Trophoblast cell (in vitro differentiated cells and primary cell): ENCODE results near the gene TGM3.

Experiments used
- DNase-seq, 2 donors: peaks; one replicate each; pipeline ENCODE4 v3.0.0-alpha.2; 2016
- H2AFZ ChIP-seq: 2 replicates; pipeline ENCODE4 v1.6.1; 2013; ENCODE audit warnings: low read length, moderate library complexity, mild to moderate bottlenecking; ENCODE audit not compliant: insufficient read depth, poor library complexity
- H2AK5ac ChIP-seq: 2 replicates; pipeline ENCODE4 v1.6.1; 2013; ENCODE audit warnings: mild to moderate bottlenecking, low read length
- H2BK120ac ChIP-seq: 2 replicates; pipeline ENCODE4 v1.6.1; 2013; ENCODE audit warnings: low read length, mild to moderate bottlenecking, moderate library complexity; ENCODE audit not compliant: insufficient read depth, poor library complexity
- H2BK12ac ChIP-seq: 2 replicates; pipeline ENCODE4 v1.6.1; 2013; ENCODE audit warnings: mild to moderate bottlenecking, low read length, moderate library complexity
- H2BK5ac ChIP-seq: 2 replicates; pipeline ENCODE4 v1.6.1; 2013; ENCODE audit warnings: low read length, low read depth, moderate library complexity, mild to moderate bottlenecking; ENCODE audit not compliant: poor library complexity
- H3K14ac ChIP-seq: 2 replicates; pipeline ENCODE4 v1.6.1; 2013; ENCODE audit warnings: mild to moderate bottlenecking, low read length
- H3K18ac ChIP-seq: 2 replicates; pipeline ENCODE4 v1.6.1; 2013; ENCODE audit warnings: mild to moderate bottlenecking, low read length
- H3K23ac ChIP-seq: 2 replicates; pipeline ENCODE4 v1.6.1; 2013; ENCODE audit warnings: low read length
- H3K27ac ChIP-seq: 2 replicates; pipeline ENCODE4 v1.5.1; 2013; ENCODE audit warnings: low read depth, mild to moderate bottlenecking, inconsistent platforms, low read length, moderate library complexity
- H3K27me3 ChIP-seq: 2 replicates; pipeline ENCODE4 v1.6.1; 2013; ENCODE audit warnings: inconsistent platforms, mild to moderate bottlenecking, low read length, moderate library complexity; ENCODE audit not compliant: insufficient read depth
- H3K36me3 ChIP-seq, 2 experiments: 1 replicate in 1 of 2; 2 replicates in 1 of 2; pipeline ENCODE4 v1.6.1; 2013; ENCODE audit warnings: low read length in 2 of 2, mild to moderate bottlenecking in 2 of 2, moderate library complexity in 1 of 2; ENCODE audit not compliant: insufficient read depth in 2 of 2, control insufficient read depth in 1 of 2
- H3K4ac ChIP-seq: 2 replicates; pipeline ENCODE4 v1.6.1; 2013; ENCODE audit warnings: low read depth, mild to moderate bottlenecking, low read length, moderate library complexity
- H3K4me1 ChIP-seq, 2 experiments: 1 replicate in 1 of 2; 2 replicates in 1 of 2; pipeline ENCODE4 v1.6.1; 2013; ENCODE audit warnings: low read length in 2 of 2, mild to moderate bottlenecking in 2 of 2, moderate library complexity in 1 of 2; ENCODE audit not compliant: insufficient read depth in 2 of 2, control insufficient read depth in 1 of 2
- H3K4me2 ChIP-seq: 2 replicates; pipeline ENCODE4 v1.6.1; 2013; ENCODE audit warnings: inconsistent platforms, mild to moderate bottlenecking, low read length, moderate library complexity
- H3K4me3 ChIP-seq: 2 replicates; pipeline ENCODE4 v1.5.1; 2013; ENCODE audit warnings: mild to moderate bottlenecking, low read depth, low read length, inconsistent platforms
- H3K79me1 ChIP-seq: one replicate; pipeline ENCODE4 v1.6.1; 2013; ENCODE audit warnings: low read length
- H3K79me2 ChIP-seq: 2 replicates; pipeline ENCODE4 v1.6.1; 2013; ENCODE audit warnings: low read length, mild to moderate bottlenecking; ENCODE audit not compliant: control insufficient read depth, insufficient read depth, poor library complexity
- H3K9ac ChIP-seq: 2 replicates; pipeline ENCODE4 v1.6.1; 2013; ENCODE audit warnings: mild to moderate bottlenecking, low read length
- H3K9me3 ChIP-seq: 2 replicates; pipeline ENCODE4 v1.6.1; 2013; ENCODE audit warnings: low read depth, mild to moderate bottlenecking, control low read depth, inconsistent platforms, low read length; ENCODE audit not compliant: insufficient read depth
- H4K12ac ChIP-seq: 2 replicates; pipeline ENCODE4 v1.6.1; 2013; ENCODE audit warnings: low read depth, mild to moderate bottlenecking, low read length, moderate library complexity
- H4K8ac ChIP-seq: 2 replicates; pipeline ENCODE4 v1.6.1; 2013; ENCODE audit warnings: low read depth, mild to moderate bottlenecking, low read length, moderate library complexity
- H4K91ac ChIP-seq: one replicate; pipeline ENCODE4 v1.6.1; 2013; ENCODE audit warnings: low read depth, mild to moderate bottlenecking, low read length, moderate library complexity
- WGBS: extraction: QIAGEN DNeasy Blood & Tissue Kit; methylation state at CpG from one replicate; pipeline ENCODE4 v1.1.7; 2013; ENCODE audit warnings: missing lambda C conversion rate; ENCODE audit not compliant: insufficient read length, insufficient coverage; ENCODE audit errors: extremely low coverage; 5-methylcytosine and 5-hydroxymethylcytosine counted together

The TGM3 gene

GRCh38 chr20:2259731-2260130, 36.1 kb upstream of the TGM3 start:
- no peak overlapping the region for H2AK5ac ChIP-seq
- no peak overlapping the region for H2BK120ac ChIP-seq
- H3K18ac ChIP-seq: no peak overlapping the region
- no peak overlapping the region for H4K8ac ChIP-seq
- H2BK5ac ChIP-seq: no peak overlapping the region
- no peak overlapping the region for H3K23ac ChIP-seq
- no peak overlapping the region for H3K4me2 ChIP-seq
- H4K12ac ChIP-seq: no peak overlapping the region
- H3K14ac ChIP-seq: no peak overlapping the region
- peaks cover 0 to 4% of the 10 kb centered on the region in 2 experiments for H3K4me1 ChIP-seq
- H4K91ac ChIP-seq: no peak overlapping the region
- H3K27ac ChIP-seq: no peak overlapping the region
- peaks cover 4% of the 10 kb centered on the region for H3K9me3 ChIP-seq
- H3K79me2 ChIP-seq: no peaks in the 10 kb centered on the region
- H3K27me3 ChIP-seq: no peaks in the 10 kb centered on the region
- H3K79me1 ChIP-seq: no peaks in the 10 kb centered on the region
- H2BK12ac ChIP-seq: no peak overlapping the region
- H3K4ac ChIP-seq: no peak overlapping the region
- WGBS: no CpG with 5 or more reads among the region's 6 CpGs
- H3K36me3 ChIP-seq: no peaks in the 10 kb centered on the region
- H3K4me3 ChIP-seq: no peak overlapping the region
- no peak for DNase-seq
- H2AFZ ChIP-seq: no peak overlapping the region
- no peak overlapping the region for H3K9ac ChIP-seq

GRCh38 chr20:2260250-2260649, 35.6 kb upstream of the TGM3 start:
- Histone ChIP-seq H3K9ac (no peak overlapping the region), H3K4me2 (no peak overlapping the region), H3K9me3 (peaks cover 4% of the 10 kb centered on the region), H4K12ac (no peak overlapping the region), H2BK120ac (no peak overlapping the region), H3K36me3 (no peaks in the 10 kb centered on the region), H3K4me3 (no peak overlapping the region), H3K14ac (no peak overlapping the region), H3K4me1 (peaks cover 0 to 4% of the 10 kb centered on the region in 2 experiments), H2BK12ac (no peak overlapping the region), H4K8ac (no peak overlapping the region), H3K27me3 (no peaks in the 10 kb centered on the region), H3K18ac (no peak overlapping the region), H2AK5ac (no peak overlapping the region), H3K79me1 (no peaks in the 10 kb centered on the region), H3K79me2 (no peaks in the 10 kb centered on the region), H2AFZ (no peak overlapping the region), H4K91ac (no peak overlapping the region), H3K23ac (no peak overlapping the region), H2BK5ac (no peak overlapping the region), H3K27ac (no peak overlapping the region), H3K4ac (no peak overlapping the region)
- DNase-seq: no peak
- no CpG with 5 or more reads among the region's 9 CpGs for WGBS

GRCh38 chr20:2261046-2261485, 34.7 kb upstream of the TGM3 start:
- DNase-seq: no peak
- no peaks in the 10 kb centered on the region for H3K36me3 ChIP-seq
- no peak overlapping the region for H4K12ac ChIP-seq
- H3K4me1 ChIP-seq: peaks cover 0 to 4% of the 10 kb centered on the region in 2 experiments
- H3K4me2 ChIP-seq: no peak overlapping the region
- no peak overlapping the region for H3K4ac ChIP-seq
- no peak overlapping the region for H4K8ac ChIP-seq
- H3K79me1 ChIP-seq: no peaks in the 10 kb centered on the region
- H2BK5ac ChIP-seq: no peak overlapping the region
- no peak overlapping the region for H4K91ac ChIP-seq
- H3K27ac ChIP-seq: no peak overlapping the region
- no peak overlapping the region for H2BK120ac ChIP-seq
- no CpG with 5 or more reads among the region's 8 CpGs for WGBS
- H2BK12ac ChIP-seq: no peak overlapping the region
- H3K14ac ChIP-seq: no peak overlapping the region
- H3K9ac ChIP-seq: no peak overlapping the region
- H3K27me3 ChIP-seq: no peaks in the 10 kb centered on the region
- no peak overlapping the region for H2AK5ac ChIP-seq
- no peak overlapping the region for H3K18ac ChIP-seq
- no peak overlapping the region for H3K23ac ChIP-seq
- H3K79me2 ChIP-seq: no peaks in the 10 kb centered on the region
- no peak overlapping the region for H2AFZ ChIP-seq
- no peak overlapping the region for H3K4me3 ChIP-seq
- H3K9me3 ChIP-seq: peaks cover 4% of the 10 kb centered on the region

- Histone ChIP-seq H3K27ac (no peak overlapping the region), H2BK120ac (no peak overlapping the region), H3K4me2 (no peak overlapping the region)
These were observed 34.2 kb upstream of the TGM3 start for GRCh38 chr20:2261629-2262028.

More at GRCh38 chr20:2261629-2262028, 34.2 kb upstream of the TGM3 start:
- no peak overlapping the region for H3K4me3 ChIP-seq
- no peak overlapping the region for H4K91ac ChIP-seq
- H3K36me3 ChIP-seq: no peaks in the 10 kb centered on the region
- WGBS: no CpG with 5 or more reads among the region's 4 CpGs
- H4K8ac ChIP-seq: no peak overlapping the region
- H3K79me2 ChIP-seq: no peaks in the 10 kb centered on the region
- H3K14ac ChIP-seq: no peak overlapping the region
- no peaks in the 10 kb centered on the region for H3K27me3 ChIP-seq
- no peak overlapping the region for H3K4ac ChIP-seq
- peaks cover 0 to 4% of the 10 kb centered on the region in 2 experiments for H3K4me1 ChIP-seq
- DNase-seq: no peak
- H3K18ac ChIP-seq: no peak overlapping the region
- no peak overlapping the region for H2AK5ac ChIP-seq
- H3K9ac ChIP-seq: no peak overlapping the region
- H2AFZ ChIP-seq: no peak overlapping the region
- H3K9me3 ChIP-seq: peaks cover 4% of the 10 kb centered on the region
- H2BK12ac ChIP-seq: no peak overlapping the region
- no peak overlapping the region for H4K12ac ChIP-seq
- H3K23ac ChIP-seq: no peak overlapping the region
- no peaks in the 10 kb centered on the region for H3K79me1 ChIP-seq
- H2BK5ac ChIP-seq: no peak overlapping the region
